Loucy (cell line): Measurements from ENCODE around the gene ZFR2.

Experiments
- CTCF ChIP-seq: fragments of 200-600 bp; sonication (generic); conservative IDR thresholded peaks from 2 replicates; pipeline ENCODE4 v1.5.1; 2014; ENCODE audit warnings: mild to moderate bottlenecking, antibody characterized with exemption, low read length
- EZH2phosphoT487 ChIP-seq: fragments of 200-600 bp; IDR thresholded peaks from 2 replicates; pipeline ENCODE4 v1.6.1; 2018; ENCODE audit warnings: antibody characterized with exemption, mild to moderate bottlenecking, moderate library complexity, borderline replicate concordance

GRCh38 chr19:3855320-3855719 lies 13.5 kb downstream of the ZFR2 start:
- TF ChIP-seq CTCF (no peak), EZH2phosphoT487 (no peak)
